Trophoblast cell (in vitro differentiated cells and primary cell): ENCODE results near the gene C18orf54. TPM values are rescaled to one million over a fixed set of nuclear protein-coding genes. Genes with fewer than 3 reads are reported as not detected.
"Not testable (repeated sequence)": the region's sequence is repeated elsewhere in the genome, so short reads cannot be mapped to it uniquely, and the experiment has no call there.

ENCODE experiments used
- DNase-seq, 2 donors: peaks; one replicate each; pipeline ENCODE4 v3.0.0-alpha.2; 2016
- H2AFZ ChIP-seq: 2 replicates; pipeline ENCODE4 v1.6.1; 2013; ENCODE audit warnings: low read length, moderate library complexity, mild to moderate bottlenecking; ENCODE audit not compliant: insufficient read depth, poor library complexity
- H2AK5ac ChIP-seq: 2 replicates; pipeline ENCODE4 v1.6.1; 2013; ENCODE audit warnings: mild to moderate bottlenecking, low read length
- H2BK120ac ChIP-seq: 2 replicates; pipeline ENCODE4 v1.6.1; 2013; ENCODE audit warnings: low read length, mild to moderate bottlenecking, moderate library complexity; ENCODE audit not compliant: insufficient read depth, poor library complexity
- H2BK12ac ChIP-seq: 2 replicates; pipeline ENCODE4 v1.6.1; 2013; ENCODE audit warnings: mild to moderate bottlenecking, low read length, moderate library complexity
- H2BK5ac ChIP-seq: 2 replicates; pipeline ENCODE4 v1.6.1; 2013; ENCODE audit warnings: low read length, low read depth, moderate library complexity, mild to moderate bottlenecking; ENCODE audit not compliant: poor library complexity
- H3K14ac ChIP-seq: 2 replicates; pipeline ENCODE4 v1.6.1; 2013; ENCODE audit warnings: mild to moderate bottlenecking, low read length
- H3K18ac ChIP-seq: 2 replicates; pipeline ENCODE4 v1.6.1; 2013; ENCODE audit warnings: mild to moderate bottlenecking, low read length
- H3K23ac ChIP-seq: 2 replicates; pipeline ENCODE4 v1.6.1; 2013; ENCODE audit warnings: low read length
- H3K27ac ChIP-seq: 2 replicates; pipeline ENCODE4 v1.5.1; 2013; ENCODE audit warnings: low read depth, mild to moderate bottlenecking, inconsistent platforms, low read length, moderate library complexity
- H3K27me3 ChIP-seq: 2 replicates; pipeline ENCODE4 v1.6.1; 2013; ENCODE audit warnings: inconsistent platforms, mild to moderate bottlenecking, low read length, moderate library complexity; ENCODE audit not compliant: insufficient read depth
- H3K36me3 ChIP-seq, 2 experiments: 1 replicate in 1 of 2; 2 replicates in 1 of 2; pipeline ENCODE4 v1.6.1; 2013; ENCODE audit warnings: low read length in 2 of 2, mild to moderate bottlenecking in 2 of 2, moderate library complexity in 1 of 2; ENCODE audit not compliant: insufficient read depth in 2 of 2, control insufficient read depth in 1 of 2
- H3K4ac ChIP-seq: 2 replicates; pipeline ENCODE4 v1.6.1; 2013; ENCODE audit warnings: low read depth, mild to moderate bottlenecking, low read length, moderate library complexity
- H3K4me1 ChIP-seq, 2 experiments: 1 replicate in 1 of 2; 2 replicates in 1 of 2; pipeline ENCODE4 v1.6.1; 2013; ENCODE audit warnings: low read length in 2 of 2, mild to moderate bottlenecking in 2 of 2, moderate library complexity in 1 of 2; ENCODE audit not compliant: insufficient read depth in 2 of 2, control insufficient read depth in 1 of 2
- H3K4me2 ChIP-seq: 2 replicates; pipeline ENCODE4 v1.6.1; 2013; ENCODE audit warnings: inconsistent platforms, mild to moderate bottlenecking, low read length, moderate library complexity
- H3K4me3 ChIP-seq: 2 replicates; pipeline ENCODE4 v1.5.1; 2013; ENCODE audit warnings: mild to moderate bottlenecking, low read depth, low read length, inconsistent platforms
- H3K79me1 ChIP-seq: one replicate; pipeline ENCODE4 v1.6.1; 2013; ENCODE audit warnings: low read length
- H3K79me2 ChIP-seq: 2 replicates; pipeline ENCODE4 v1.6.1; 2013; ENCODE audit warnings: low read length, mild to moderate bottlenecking; ENCODE audit not compliant: control insufficient read depth, insufficient read depth, poor library complexity
- H3K9ac ChIP-seq: 2 replicates; pipeline ENCODE4 v1.6.1; 2013; ENCODE audit warnings: mild to moderate bottlenecking, low read length
- H3K9me3 ChIP-seq: 2 replicates; pipeline ENCODE4 v1.6.1; 2013; ENCODE audit warnings: low read depth, mild to moderate bottlenecking, control low read depth, inconsistent platforms, low read length; ENCODE audit not compliant: insufficient read depth
- H4K12ac ChIP-seq: 2 replicates; pipeline ENCODE4 v1.6.1; 2013; ENCODE audit warnings: low read depth, mild to moderate bottlenecking, low read length, moderate library complexity
- H4K8ac ChIP-seq: 2 replicates; pipeline ENCODE4 v1.6.1; 2013; ENCODE audit warnings: low read depth, mild to moderate bottlenecking, low read length, moderate library complexity
- H4K91ac ChIP-seq: one replicate; pipeline ENCODE4 v1.6.1; 2013; ENCODE audit warnings: low read depth, mild to moderate bottlenecking, low read length, moderate library complexity
- WGBS: extraction: QIAGEN DNeasy Blood & Tissue Kit; methylation state at CpG from one replicate; pipeline ENCODE4 v1.1.7; 2013; ENCODE audit warnings: missing lambda C conversion rate; ENCODE audit not compliant: insufficient read length, insufficient coverage; ENCODE audit errors: extremely low coverage; 5-methylcytosine and 5-hydroxymethylcytosine counted together
- polyA plus RNA-seq: library from polyadenylated mRNA; stranded (reverse); fragments of 200-250 nt; gene quantifications from 2 replicates; pipeline ENCODE4 v1.2.3, GENCODE V29; 2013

C18orf54 gene
- 13.2 and 14.1 TPM in 2 replicates for polyA plus RNA-seq

GRCh38 chr18:54357660-54358494, at the start of gene C18orf54, which contains the start of gene STARD6:
C18orf54 (plus strand) TSS chr18:54357906; CDS start chr18:54360573, 2,667 bp downstream.
STARD6 (minus strand) TSS chr18:54357858; CDS start chr18:54354573, 3,285 bp downstream.
- H3K18ac ChIP-seq: peak within 1 kb of the TSS; percentile 67
- peak within 1 kb of the TSS; percentile 74 for H2BK120ac ChIP-seq
- peak within 1 kb of the TSS; percentile 80 for H2AFZ ChIP-seq
- H2AK5ac ChIP-seq: peak within 1 kb of the TSS; percentile 19
- peaks cover 0 to 2% of the 10 kb centered on the region in 2 experiments for H3K4me1 ChIP-seq
- H3K14ac ChIP-seq: peak within 1 kb of the TSS; percentile 82
- H3K27me3 ChIP-seq: no peaks in the 10 kb centered on the region
- H3K9me3 ChIP-seq: no peaks in the 10 kb centered on the region
- DNase-seq: peak; percentile 92 to 96
- H3K36me3 ChIP-seq: peaks cover 0 to 2% of the 10 kb centered on the region in 2 experiments
- H3K79me2 ChIP-seq: peaks cover 7% of the 10 kb centered on the region
- H3K4me2 ChIP-seq: peak within 1 kb of the TSS; percentile 69
- peak within 1 kb of the TSS; percentile 78 for H3K27ac ChIP-seq
- H3K4ac ChIP-seq: peak within 1 kb of the TSS; percentile 17
- H3K79me1 ChIP-seq: peaks cover 10% of the 10 kb centered on the region
- H2BK12ac ChIP-seq: no peak within 1 kb of the TSS
- peak within 1 kb of the TSS; percentile 90 for H3K4me3 ChIP-seq
- peak within 1 kb of the TSS; percentile 50 for H2BK5ac ChIP-seq
- no peak within 1 kb of the TSS for H3K23ac ChIP-seq
- H4K91ac ChIP-seq: peak within 1 kb of the TSS; percentile 86
- H3K9ac ChIP-seq: peak within 1 kb of the TSS; percentile 82
- H4K12ac ChIP-seq: peak within 1 kb of the TSS; percentile 78
- no CpG with 5 or more reads among the region's 62 CpGs for WGBS
- H4K8ac ChIP-seq: peak within 1 kb of the TSS; percentile 81

DNA sequence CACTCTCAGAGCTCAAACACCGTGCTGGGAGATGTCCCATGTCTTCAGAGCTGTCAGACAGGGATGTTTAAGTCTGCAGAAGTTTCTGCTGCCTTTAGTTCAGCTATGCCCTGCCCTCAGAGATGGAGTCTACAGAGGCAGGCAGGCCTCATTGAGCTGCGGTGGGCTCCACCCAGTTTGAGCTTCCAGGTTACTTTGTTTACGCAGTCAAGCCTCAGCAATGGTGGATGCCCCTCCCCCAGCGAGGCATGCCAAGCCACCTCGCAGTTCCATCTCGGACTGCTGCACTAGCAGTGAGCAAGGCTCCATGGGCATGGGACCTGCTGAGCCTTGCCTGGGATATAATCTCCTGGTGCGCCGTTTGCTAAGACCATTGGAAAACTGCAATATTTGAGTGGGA, 48.1 kb upstream of the C18orf54 start:
- not testable (repeated sequence) for H3K36me3 ChIP-seq, H2AFZ ChIP-seq, H3K4ac ChIP-seq, H3K14ac ChIP-seq, H3K79me2 ChIP-seq, H3K4me2 ChIP-seq, H3K9ac ChIP-seq, H3K4me1 ChIP-seq, H3K27ac ChIP-seq, H4K8ac ChIP-seq, H2BK5ac ChIP-seq, H2BK120ac ChIP-seq, H3K79me1 ChIP-seq, H3K9me3 ChIP-seq, H3K18ac ChIP-seq, H3K4me3 ChIP-seq, H3K23ac ChIP-seq, H4K91ac ChIP-seq, H3K27me3 ChIP-seq, H2BK12ac ChIP-seq, DNase-seq, H4K12ac ChIP-seq, H2AK5ac ChIP-seq
- WGBS: no CpG with 5 or more reads among the region's 8 CpGs

- Histone ChIP-seq H4K12ac (no peak overlapping the region), H2AFZ (no peak overlapping the region), H2BK12ac (no peak overlapping the region), H4K8ac (no peak overlapping the region), H3K79me2 (no peaks in the 10 kb centered on the region), H3K4ac (no peak overlapping the region), H3K18ac (no peak overlapping the region), H3K23ac (no peak overlapping the region), H3K79me1 (no peaks in the 10 kb centered on the region), H3K4me1 (no peaks in the 10 kb centered on the region), H3K9ac (no peak overlapping the region), H2BK120ac (no peak overlapping the region), H3K27me3 (no peaks in the 10 kb centered on the region), H3K4me2 (no peak overlapping the region), H2BK5ac (no peak overlapping the region), H3K4me3 (no peak overlapping the region), H2AK5ac (no peak overlapping the region), H3K9me3 (no peaks in the 10 kb centered on the region), H3K36me3 (no peaks in the 10 kb centered on the region), H3K14ac (no peak overlapping the region), H4K91ac (no peak overlapping the region), H3K27ac (no peak overlapping the region)
- DNase-seq: no peak
Measured at GRCh38 chr18:54316071-54316820, 41.5 kb upstream of the C18orf54 start.

- Histone ChIP-seq H3K27ac (no peak overlapping the region), H3K9me3 (no peaks in the 10 kb centered on the region), H4K8ac (no peak overlapping the region), H2AK5ac (no peak overlapping the region), H3K4me3 (no peak overlapping the region), H3K4ac (no peak overlapping the region), H2AFZ (no peak overlapping the region), H3K9ac (no peak overlapping the region), H3K4me1 (no peaks in the 10 kb centered on the region), H3K14ac (no peak overlapping the region), H3K36me3 (no peaks in the 10 kb centered on the region), H2BK5ac (no peak overlapping the region), H3K18ac (no peak overlapping the region), H3K79me2 (no peaks in the 10 kb centered on the region), H2BK120ac (no peak overlapping the region), H4K12ac (no peak overlapping the region), H4K91ac (no peak overlapping the region), H2BK12ac (no peak overlapping the region), H3K79me1 (no peaks in the 10 kb centered on the region), H3K27me3 (no peaks in the 10 kb centered on the region), H3K23ac (no peak overlapping the region), H3K4me2 (no peak overlapping the region)
- peak; percentile 67 to 83 for DNase-seq
Measured at GRCh38 chr18:54323561-54323960, 34.1 kb upstream of the C18orf54 start.
